Germinal center (tissue), 1 donor: Measurements from ENCODE around the gene GLI3.

Experiments
- DNase-seq: peaks from one replicate; pipeline ENCODE4 v3.0.0; 2012; ENCODE audit warnings: mixed read lengths, low spot score

The GLI3 gene

DNA sequence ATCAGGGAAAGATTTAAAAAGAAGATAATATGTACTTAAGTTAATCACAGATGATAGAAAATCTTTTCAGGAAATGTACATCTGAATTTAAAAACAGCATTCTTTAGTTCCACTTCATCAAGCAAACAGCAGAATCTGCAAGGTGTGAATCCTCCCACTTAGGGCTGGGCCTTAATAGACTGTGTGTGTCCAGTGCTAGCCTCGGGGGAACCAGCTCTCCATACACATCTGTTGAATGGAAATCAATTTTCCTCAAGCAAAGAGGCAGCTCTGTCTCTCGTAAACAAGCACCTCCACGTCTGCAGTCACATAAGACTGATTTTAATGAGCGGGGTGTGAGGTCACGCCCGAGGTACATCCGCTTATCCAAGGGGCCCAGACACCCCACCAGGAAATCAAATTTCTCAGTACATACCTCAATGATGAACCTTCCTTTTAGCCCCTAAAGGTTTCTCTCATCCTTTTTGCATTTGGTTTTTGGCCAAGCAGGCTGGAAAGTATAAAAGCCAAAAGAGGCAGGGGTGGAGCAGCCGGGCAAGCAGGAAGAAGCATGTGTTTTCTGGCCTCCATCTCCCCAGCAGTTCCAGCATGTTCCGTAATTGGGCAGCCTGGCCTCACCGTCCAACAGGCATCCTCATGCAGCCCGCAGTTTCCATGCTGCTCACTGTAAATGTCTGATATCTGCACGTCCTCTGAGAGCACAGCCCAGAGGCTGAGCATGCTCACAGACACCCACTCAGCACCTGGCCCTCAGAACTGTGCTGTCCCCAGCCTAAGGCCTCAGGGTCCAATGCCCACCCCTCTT, 131.3 kb downstream of the GLI3 start:
- no peak for DNase-seq

DNA sequence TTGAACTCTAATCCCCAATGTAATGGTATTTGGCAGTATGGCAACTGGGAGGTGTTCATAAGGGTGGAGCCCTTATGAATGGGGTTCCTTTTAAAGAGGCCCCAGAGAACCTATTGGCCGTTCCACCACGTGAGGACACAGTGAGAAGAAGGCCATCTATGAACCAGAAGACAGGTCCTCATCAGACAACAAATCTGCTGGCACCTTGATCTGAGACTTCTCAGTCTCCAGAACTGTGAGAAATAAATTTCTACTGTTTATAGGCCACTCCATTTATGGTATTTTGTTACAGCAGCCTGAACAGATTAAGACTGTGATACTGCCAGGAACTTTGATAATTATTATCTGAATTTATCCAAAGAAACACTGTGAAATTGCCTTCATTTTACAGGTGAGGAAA, 132.3 kb downstream of the GLI3 start:
- no peak for DNase-seq

DNA sequence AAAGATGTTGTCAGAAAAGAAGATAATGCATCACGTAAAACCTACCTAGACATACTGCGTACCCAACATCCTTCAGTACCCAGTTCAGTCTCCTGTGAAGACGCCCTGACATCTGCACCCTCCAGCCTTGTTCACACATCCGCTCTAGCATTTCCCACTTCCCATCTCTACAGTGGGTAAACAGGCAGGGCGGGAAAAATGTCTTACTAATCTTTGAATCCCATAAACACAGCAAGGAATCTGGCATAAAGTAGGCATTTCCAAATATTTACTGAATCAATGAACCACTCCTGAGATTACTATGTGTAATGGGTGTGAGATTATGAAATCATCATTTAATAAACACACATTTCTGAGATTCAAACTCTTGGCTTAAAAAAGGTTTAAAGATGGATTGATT, 132.8 kb downstream of the GLI3 start:
- no peak for DNase-seq

DNA sequence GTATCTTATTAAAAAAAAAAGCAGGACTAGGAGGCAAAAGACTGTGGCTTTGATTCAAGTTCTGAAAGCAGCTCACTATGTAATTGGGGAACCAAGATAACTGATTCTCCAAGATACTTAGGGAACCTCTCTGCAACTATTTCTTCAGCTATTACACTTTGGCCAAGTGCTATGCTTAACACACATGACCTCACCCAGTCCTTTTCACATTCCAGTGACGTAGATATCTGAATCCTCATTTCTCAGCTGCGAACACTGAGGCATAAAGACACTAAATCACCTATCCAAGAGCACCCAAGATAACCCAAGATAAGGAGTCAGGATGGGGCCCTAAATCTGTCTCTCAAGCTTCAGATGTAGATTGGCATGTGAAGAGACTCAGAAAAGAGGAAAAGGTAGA, 133.6 kb downstream of the GLI3 start:
- DNase-seq = no peak

DNA sequence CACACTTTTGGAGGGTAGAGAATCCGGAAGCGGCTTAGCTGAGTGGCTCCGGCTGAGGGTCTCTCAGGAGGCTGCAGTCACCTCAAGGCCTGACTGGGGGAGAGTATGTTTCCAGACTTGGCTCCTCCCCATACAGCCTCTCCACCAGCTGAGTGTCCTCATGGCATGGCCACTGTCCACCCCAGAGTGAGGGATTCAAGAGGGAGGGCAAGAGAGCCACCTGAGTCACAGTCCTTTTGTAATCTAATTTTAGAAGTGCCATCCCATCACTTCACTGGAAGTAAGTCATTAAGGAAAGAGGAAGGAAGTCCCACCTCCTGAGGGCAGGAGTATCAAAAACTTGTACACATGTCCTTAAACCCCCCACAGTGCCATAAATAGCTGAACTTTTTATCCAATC, 134.0 kb downstream of the GLI3 start:
- DNase-seq = no peak

DNA sequence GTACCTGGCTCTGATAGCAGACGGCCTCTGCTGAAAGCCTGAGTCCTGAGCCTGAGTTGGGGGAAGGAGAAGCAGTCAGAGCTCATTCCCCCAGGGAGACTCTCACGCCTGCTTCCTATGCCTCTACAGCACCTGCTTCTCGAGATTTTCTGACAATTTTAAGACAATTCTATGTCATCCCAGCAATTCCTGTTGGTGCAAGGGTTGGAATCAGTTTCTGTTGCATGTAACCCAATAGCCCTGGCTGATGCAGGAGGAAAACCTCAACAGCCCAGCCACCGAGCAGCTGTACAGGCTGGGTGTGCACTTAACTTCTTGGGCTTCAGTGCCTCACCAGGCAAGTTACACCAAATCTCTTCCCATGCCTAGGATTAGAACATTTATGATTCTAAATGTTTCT, 134.7 kb downstream of the GLI3 start:
- no peak for DNase-seq

DNA sequence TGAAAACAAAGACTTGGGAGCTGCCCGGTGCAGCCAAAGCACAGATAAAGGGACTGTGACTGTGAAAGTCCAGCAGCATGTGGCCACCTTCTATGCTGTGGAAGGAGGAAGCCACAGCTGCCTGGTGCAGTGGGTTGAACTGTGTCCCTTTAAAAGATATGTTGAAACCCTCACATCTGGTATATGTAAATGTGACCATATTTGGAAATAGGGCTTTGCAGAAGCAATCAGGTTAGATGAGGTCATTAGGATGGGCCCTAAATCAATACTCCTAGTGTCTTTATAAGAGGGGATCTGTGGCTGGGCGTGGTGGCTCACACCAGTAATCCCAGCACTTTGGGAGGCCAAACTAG, 136.9 kb downstream of the GLI3 start:
- no peak for DNase-seq

DNA sequence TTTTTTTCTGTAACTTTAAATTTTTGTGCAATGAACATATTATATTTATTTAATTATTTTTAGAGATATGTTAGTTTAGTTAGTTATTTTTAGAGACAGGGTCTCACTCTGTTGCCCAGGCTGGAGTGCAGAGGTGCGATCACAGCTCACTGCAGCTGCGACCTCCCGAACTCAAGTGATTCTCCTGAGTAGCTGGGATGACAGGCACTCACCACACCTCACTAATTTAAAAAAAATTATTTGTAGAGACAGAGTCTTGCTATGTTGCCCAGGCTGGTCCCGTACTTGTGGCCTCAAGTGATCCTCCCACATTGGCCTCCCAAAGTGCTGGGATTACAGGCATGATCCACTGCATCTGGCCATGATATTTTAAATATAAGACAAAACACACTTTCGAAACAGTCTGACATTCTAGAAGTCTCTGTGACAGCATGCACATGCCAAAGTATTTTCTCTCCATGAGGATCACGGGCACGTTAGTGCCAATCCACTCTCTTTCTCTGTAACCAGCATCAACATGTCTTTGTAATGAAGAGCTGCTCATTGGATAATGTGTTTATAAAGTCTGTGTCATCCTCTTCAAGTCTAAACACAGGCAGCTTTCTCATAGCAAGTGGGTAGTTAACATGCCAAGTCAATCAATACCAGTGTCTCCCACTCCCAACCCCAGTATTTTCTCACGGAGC, 137.4 kb downstream of the GLI3 start:
- no peak for DNase-seq

DNA sequence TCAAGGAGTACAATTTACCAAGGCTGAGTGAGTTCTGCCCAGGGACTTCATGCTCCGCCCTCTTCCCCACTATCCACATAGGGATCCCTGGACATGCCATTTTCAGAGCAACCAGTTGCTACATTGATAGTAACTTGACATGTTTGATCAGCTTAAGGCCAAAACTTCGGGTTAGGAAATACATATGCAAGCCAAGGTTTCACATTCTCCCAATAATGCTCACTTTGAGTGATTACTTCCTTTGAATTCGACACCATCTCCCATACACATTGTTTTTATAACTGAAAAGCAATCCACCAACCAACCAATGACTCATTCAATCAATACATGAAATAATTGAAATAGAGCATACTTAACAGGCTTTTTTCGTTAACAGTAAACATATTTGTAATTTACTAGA, 137.9 kb downstream of the GLI3 start:
- DNase-seq = no peak

DNA sequence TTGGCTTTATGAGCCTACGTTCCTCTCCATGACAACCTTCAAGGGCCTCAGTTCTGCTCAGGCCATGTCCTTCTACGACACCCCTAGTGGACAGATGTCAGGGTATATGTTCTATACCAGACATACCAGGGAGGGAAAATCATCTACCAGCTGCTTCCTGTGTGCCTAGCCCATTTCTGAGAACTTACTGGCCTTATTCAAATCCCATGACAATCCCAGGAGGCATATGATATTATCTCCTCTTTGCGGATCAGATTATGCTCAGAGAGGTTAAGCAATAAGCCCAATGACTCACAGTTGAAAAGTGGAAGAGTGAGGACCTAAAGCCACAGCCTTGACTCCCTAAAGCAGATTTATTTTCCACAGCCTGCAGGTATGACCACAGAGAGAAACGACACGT, 139.3 kb downstream of the GLI3 start:
- no peak for DNase-seq

DNA sequence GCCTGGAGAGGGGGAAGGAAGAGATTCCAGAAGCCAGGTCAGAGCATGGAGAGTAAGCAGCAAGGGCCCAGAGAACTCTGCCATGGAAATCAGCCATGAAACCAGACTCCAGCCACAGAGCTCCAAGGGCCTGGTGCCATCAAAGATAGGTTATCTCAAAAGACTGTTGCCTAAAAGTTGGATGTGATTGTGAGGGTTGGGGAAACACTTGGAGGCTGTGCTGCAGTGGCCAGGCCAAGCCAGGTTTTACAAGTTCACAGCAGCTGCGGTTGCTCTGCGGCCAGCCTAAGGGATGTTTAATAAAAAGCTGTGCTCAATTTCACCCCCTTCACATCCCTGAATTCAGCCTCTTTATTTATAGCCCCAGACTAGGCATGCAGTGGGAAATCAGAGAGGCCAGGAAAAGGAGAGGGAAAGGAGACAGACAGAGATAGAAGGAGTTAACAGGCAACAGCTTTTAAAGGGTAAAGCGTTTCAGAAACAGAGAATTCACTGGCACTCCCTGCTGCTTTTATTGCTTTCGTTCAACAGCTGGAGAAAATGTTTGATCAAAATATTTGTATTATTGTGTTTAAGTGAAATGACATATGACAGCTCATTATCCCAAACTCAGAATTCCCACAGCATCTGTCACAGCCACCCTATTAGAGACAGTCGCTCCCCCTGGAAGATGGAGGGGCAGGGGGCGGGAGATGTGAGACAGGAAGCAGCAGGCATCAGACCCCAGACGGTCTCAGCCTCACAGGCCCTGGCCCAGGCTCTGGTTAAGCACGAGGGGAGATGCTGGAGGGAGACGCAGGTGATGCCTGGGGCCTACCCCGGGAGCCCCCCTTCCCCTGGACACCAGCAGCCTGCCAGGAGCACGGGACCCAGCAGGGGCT, 140.1 kb downstream of the GLI3 start:
- no peak for DNase-seq

DNA sequence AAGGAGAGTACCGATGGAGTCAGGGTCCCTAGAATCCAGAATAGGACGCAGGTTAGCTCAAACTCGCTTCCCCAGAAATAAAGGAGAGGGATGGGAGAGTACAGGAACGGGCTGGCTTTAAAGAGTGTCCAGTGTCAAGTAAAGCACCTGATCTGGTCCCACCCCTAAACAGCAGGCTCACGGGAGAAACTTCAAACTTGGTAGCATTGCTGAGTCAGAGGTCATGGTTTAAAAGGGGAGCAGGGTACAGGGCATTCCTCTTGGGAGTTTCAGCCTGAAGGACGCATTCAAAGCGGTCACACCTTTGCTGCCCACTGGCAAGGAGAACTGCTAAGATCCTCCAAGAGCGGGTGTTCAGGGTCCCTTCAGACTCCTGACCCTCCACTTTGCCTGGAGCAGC, 140.7 kb downstream of the GLI3 start:
- DNase-seq = no peak

DNA sequence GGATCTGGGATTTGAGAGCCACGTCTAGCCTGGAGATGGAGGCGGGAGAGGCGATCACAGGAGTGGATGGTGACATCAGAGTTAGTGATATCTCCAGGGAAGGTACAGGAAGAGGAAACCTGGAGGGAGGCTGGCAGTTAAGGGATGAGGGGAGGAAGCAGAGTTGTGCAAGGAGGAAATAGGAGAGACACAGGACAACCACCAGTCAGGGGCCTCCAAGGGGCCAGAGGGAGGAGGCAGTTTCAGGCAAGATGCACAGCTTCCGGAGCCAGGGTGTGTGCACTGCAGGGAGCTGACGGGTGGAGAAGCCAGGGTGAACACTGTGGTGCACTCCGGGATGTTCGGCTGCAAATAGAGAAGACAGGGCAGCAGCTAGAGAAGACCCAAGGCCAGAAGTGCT, 141.2 kb downstream of the GLI3 start:
- DNase-seq = no peak

DNA sequence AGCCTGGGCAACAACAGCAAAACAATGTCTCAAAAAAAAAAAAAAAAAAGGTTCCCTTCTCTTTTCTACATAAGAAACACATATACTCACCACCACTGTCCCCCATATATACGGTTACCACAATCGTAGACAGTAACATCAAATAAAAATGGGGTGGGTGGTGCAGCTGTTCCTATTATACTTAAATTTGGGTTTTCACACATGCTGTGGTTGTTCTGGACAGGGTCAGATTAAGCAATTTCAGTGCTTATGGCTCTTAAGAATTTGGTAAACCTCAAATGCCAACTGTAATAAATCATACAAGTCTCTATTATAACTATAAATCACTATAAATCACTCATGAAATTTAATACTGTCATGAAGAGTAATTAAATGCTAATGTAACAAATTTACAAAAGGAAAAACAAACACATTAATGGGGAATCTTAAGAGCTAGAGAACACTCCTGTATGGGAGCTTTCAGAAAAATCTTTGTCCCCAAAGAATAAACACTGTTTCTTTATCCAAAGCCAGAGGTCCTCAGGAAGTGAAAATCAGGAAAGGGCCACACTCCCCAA, 143.6 kb downstream of the GLI3 start:
- no peak for DNase-seq

DNA sequence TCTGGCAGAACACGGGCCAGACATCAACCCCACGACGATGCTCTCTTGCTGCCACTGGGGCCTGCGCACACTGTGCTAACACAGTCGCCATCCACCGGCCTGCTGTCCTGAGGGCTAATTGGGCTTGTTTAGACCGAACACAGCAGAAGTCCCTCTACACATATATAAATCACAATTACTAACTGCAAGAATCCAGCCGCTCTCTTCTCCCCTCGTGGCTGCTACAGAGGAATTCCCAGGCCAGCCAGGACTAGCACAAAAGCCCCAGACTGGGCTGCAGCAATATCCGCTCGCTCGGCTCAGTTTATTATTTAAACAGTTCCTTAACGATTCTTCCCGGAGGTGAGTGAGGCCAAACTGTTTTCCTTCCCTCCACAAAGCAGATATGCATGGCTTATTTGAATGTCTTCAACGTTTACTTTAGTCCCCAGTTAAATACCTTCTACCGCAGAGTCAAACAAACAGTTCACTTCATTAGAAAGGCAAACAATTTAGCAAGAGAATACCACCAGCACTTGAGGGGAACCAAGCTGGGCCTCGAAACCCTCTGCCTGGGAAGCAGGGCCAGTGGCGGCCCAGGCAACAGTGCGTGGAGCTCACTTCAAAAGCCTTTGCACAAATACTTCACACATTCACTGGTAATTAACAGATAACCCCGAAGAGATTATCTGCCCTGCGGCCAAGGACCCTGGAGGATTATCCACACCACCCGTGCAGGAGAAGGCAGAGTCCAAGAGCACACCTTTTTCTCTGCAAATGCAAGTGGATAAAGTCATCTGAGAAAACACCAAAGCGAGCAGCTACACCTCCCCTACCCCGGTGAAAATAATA, 145.3 kb downstream of the GLI3 start:
- no peak for DNase-seq

DNA sequence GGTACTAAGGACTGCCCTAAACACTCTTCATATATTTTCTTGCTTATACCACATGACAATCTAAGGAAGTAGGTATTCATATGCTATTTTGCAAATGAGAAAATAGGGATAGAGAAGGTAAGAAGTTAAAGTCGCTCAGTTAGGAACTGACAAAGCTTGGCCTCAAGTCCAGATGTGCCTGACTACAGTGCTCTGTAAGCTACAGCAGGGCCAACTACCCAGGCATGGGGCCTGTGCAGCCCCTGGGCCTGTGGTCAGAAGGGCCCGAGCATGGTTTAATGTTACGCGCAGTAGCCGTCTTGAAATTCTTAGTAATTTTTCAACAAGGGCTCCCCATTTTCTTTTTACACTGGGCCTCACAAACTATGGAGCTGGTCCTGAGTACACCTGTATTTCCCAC, 146.2 kb downstream of the GLI3 start:
- no peak for DNase-seq

DNA sequence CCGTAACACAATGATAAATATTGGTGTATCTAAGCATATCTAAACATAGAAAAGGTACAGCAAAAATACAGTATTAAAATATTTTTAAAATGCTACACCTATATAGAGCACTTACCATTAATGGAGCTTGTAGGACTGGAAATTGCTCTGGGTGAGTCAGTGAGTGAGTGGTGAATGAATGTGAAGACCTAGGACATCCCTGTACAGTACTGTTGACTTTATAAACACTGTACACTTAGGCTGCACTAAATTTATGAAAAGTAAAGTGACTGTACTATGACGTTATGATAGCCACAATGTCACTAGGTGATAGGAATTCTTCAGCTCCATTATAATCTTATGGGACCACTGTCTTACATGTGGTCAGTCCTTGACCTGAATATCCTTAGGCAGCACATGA, 147.0 kb downstream of the GLI3 start:
- no peak for DNase-seq

DNA sequence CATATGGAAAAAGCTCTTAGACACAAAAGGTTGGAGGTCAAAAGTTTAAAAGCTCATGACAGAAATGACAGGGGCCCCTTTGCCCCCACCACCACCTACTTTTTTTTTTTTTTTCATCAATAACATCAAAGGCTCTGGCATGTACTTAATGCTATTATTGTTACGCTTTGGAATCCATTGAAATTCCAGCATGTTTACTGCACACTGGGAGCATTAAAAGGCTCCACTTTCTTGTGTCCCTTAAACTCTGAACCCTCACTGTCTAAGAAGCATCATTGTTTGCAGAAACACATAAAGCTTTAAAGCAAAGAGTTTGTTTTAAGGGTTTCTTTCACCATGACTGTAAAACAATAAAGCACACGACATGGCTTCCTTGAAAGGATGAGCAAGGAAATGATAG, 149.4 kb downstream of the GLI3 start:
- no peak for DNase-seq

DNA sequence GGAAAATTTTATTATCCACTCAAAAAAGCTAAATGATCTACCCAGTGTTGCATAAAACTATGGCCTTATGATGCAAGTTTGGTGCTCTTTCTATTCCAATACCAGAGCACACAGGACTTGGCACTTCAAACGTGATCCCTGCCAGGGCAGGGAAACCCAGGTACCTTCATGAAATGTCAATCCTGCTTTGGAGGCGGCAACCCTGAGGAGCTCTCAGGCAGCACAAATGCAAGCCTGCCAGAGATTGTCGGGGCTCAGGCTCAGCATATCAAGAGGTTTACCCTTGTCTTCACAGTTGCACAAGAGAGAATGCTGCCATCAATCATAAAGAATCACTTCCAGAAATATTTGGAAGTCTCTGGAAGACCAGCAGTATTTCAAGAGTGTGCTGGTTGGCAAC, 151.5 kb downstream of the GLI3 start:
- no peak for DNase-seq

DNA sequence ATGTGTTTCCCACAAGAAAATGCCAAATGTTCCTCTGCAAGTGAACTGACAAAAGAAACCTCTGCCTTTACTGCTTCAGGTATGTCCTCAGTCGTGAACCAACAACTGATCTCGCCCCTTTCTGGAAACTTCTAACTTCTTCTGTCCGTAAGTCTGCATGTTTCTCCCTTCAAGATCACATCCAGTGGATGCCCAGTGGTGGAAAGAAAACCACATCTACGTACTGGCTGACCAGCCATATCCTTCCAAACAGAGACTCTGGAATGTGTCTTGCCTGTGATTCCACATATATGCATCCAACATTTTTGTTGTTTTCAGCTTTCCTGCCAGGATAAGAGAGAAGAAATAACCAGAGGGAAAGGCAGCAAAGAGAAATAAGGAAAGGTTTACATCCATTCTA, 152.7 kb downstream of the GLI3 start:
- DNase-seq = no peak

DNA sequence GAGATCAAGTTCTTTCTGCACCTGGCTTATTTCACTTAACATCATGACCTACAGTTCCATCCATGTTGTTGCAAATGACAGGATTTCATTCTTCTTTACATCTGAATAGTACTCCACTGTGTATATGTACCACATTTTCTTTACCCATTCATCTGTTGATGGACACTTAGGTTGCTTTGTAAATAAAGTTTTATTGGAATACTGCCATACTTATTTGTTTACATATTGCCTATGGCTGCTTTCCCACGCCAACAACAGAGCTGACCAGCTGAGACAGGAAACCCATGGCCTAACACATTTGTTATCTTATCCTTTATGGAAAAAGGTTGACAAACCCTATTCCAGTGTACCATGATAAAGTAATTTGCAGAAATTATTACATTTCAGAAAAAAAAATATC, 153.7 kb downstream of the GLI3 start:
- no peak for DNase-seq

DNA sequence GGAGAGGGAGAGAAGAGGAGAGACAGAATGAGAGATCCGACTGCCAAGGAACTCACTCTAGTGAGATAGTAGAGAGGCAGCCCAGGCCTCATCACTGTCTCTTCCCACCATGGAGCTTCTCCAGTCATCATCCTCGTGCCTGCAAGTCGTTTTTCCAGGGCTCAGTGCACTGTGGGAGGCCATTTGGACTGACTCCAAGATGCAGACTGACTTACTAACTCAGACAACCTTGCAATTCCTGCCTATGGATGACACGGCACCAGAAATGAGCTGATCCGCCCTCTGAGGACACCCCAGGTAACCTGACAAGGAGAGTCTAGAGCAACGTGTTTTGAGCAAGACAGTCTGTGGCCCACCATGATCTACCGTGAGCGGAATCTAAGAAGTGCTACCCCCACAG, 154.9 kb downstream of the GLI3 start:
- no peak for DNase-seq
